ENCODE measurements around the gene PARD3.

PARD3 gene

DNA sequence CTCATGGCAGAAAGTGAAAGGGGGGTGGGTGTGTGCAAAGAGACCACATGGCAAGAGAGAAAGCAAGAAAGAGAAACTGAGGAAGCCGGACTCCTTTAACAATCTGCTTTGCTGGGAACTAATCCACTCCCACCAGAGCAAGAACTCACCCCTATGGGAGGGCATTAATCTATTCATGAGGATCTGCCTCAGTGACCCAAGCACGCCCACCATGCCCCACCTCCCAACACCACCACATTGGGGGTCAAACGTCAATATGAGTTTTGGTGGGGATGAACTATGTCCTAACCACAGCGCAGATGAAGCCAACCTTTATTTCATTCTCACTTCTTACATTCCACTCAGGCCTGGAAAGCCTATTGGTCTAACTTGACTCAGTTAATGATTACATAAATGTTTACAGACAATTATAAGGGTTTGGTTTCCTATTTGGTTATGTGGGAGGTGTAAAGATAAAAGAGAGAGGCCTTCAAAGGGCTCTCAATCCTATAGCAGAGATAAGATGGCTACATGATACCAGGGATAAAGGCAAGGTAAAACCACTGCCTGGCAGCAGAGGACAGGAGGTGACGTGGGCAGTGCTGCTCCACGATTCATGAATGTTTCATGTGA lies 601.8 kb downstream of the PARD3 start:
- Histone ChIP-seq H2AFZ (no peak overlapping the region), H3K4me2 (ENCODE audit: low read length) (no peak overlapping the region), H3K4me3 (ENCODE audit: low read depth, low read length) (no peak overlapping the region), H3K9ac (no peak overlapping the region), H3K79me2 (no peaks in the 10 kb centered on the region), H3K27ac (no peak overlapping the region), H3K27me3 (ENCODE audit: control insufficient read depth, insufficient read depth, low read length) (no peaks in the 10 kb centered on the region), H3K9me3 (ENCODE audit: control insufficient read depth, low read length) (no peaks in the 10 kb centered on the region), H3K4me1 (no peaks in the 10 kb centered on the region), H3K36me3 (ENCODE audit: control insufficient read depth, insufficient read depth, low read length) (no peaks in the 10 kb centered on the region)
- TF ChIP-seq, protein P1, sequence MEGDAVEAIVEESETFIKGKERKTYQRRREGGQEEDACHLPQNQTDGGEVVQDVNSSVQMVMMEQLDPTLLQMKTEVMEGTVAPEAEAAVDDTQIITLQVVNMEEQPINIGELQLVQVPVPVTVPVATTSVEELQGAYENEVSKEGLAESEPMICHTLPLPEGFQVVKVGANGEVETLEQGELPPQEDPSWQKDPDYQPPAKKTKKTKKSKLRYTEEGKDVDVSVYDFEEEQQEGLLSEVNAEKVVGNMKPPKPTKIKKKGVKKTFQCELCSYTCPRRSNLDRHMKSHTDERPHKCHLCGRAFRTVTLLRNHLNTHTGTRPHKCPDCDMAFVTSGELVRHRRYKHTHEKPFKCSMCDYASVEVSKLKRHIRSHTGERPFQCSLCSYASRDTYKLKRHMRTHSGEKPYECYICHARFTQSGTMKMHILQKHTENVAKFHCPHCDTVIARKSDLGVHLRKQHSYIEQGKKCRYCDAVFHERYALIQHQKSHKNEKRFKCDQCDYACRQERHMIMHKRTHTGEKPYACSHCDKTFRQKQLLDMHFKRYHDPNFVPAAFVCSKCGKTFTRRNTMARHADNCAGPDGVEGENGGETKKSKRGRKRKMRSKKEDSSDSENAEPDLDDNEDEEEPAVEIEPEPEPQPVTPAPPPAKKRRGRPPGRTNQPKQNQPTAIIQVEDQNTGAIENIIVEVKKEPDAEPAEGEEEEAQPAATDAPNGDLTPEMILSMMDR (IDR thresholded peaks at IDR 0.05), result no peak

DNA sequence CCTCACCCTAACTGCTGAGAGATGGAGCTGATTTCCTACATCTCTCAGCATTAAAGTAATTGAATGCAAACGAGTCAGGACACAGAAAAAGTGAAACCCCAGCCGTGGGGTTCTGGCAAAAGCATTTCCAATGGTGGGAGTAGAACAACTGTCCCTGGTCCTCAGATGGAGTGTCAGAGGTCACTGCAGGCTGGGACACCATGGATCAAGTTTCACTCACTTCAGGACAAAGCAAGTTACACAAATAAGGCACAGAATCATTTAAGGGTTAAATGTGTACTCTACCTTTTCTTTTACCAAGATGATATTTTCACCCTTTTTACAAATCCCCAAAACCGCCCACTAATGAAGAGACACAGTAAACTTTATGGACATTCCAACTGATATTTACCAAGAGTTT lies 607.8 kb downstream of the PARD3 start:
- H3K79me2 ChIP-seq, result no peaks in the 10 kb centered on the region
- H3K9ac ChIP-seq, result no peak overlapping the region
- peaks cover 7% of the 10 kb centered on the region for H3K4me1 ChIP-seq
- H3K4me3 ChIP-seq (ENCODE audit: low read depth, low read length), result no peak overlapping the region
- no peaks in the 10 kb centered on the region for H3K27me3 ChIP-seq (ENCODE audit: control insufficient read depth, insufficient read depth, low read length)
- no peak overlapping the region for H3K27ac ChIP-seq
- H2AFZ ChIP-seq, result no peak overlapping the region
- TF ChIP-seq, protein P1 (IDR thresholded peaks at IDR 0.05), result no peak
- no peak overlapping the region for H3K4me2 ChIP-seq (ENCODE audit: low read length)
- no peaks in the 10 kb centered on the region for H3K36me3 ChIP-seq (ENCODE audit: control insufficient read depth, insufficient read depth, low read length)
- no peaks in the 10 kb centered on the region for H3K9me3 ChIP-seq (ENCODE audit: control insufficient read depth, low read length)

DNA sequence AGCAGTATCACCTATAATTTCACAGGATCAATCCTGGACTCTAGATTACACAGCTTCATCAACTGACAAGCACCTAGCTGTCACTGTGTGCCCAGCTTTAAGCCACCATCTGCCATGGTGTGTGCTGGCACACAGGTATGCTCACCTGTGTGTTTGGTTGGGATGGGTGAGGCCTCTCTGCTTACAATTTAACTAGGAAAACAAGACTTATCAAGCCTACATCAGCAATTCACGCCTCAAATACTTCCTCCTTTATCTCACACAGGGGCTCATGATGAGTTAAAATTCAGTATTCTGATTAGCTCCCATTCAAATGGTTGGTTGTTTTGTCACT lies 608.2 kb downstream of the PARD3 start:
- H3K79me2 ChIP-seq, result no peaks in the 10 kb centered on the region
- H3K36me3 ChIP-seq (ENCODE audit: control insufficient read depth, insufficient read depth, low read length), result no peaks in the 10 kb centered on the region
- no peak overlapping the region for H3K9ac ChIP-seq
- TF ChIP-seq, protein P1 (IDR thresholded peaks at IDR 0.05), result no peak
- no peaks in the 10 kb centered on the region for H3K9me3 ChIP-seq (ENCODE audit: control insufficient read depth, low read length)
- H3K4me1 ChIP-seq, result peaks cover 7% of the 10 kb centered on the region
- H3K27me3 ChIP-seq (ENCODE audit: control insufficient read depth, insufficient read depth, low read length), result no peaks in the 10 kb centered on the region
- H3K4me3 ChIP-seq (ENCODE audit: low read depth, low read length), result no peak overlapping the region
- no peak overlapping the region for H3K4me2 ChIP-seq (ENCODE audit: low read length)
- no peak overlapping the region for H3K27ac ChIP-seq
- H2AFZ ChIP-seq, result no peak overlapping the region

DNA sequence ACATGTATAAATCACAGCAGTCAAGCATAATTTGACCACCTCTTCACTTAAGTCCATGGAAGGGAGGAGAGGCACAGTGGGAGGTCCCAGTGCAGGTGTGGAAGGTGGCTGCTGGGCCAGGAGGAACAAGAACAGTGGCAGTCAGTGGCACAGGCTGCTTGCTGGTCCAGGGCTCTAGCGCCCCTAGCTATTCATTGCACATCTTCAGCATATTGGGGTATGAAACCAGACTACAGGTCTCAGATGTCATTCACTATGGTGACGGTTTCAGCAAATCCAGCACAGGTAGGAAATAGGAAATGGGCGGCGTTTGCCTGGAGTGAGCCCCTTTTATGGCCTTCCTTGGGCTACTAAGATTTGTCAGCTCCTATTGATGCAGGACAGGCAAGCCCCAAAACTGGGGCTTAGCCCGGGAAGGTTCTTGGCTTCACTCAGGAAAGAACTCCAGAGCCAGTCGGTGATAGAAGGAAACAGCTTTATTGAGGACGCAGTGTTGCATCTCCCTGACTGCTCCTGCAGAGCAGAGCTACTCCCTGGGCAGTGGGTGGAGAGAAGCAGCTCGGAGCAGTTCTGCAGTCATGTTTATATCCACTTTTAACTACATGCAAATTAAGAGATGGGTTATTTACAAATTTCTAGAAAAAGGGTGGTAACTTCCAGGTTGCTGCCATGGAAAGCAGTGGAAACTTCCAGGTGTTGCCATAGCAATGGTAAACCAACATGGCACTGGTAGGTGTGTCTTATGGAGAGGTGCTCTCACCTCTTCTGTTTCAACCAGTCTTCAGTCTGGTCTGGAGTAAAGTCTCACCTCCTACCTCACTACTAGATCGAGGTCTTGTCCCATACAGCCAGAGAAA lies 608.8 kb downstream of the PARD3 start:
- Histone ChIP-seq H3K4me3 (ENCODE audit: low read depth, low read length) (no peak overlapping the region), H3K9me3 (ENCODE audit: control insufficient read depth, low read length) (no peaks in the 10 kb centered on the region), H3K36me3 (ENCODE audit: control insufficient read depth, insufficient read depth, low read length) (no peaks in the 10 kb centered on the region), H3K9ac (no peak overlapping the region), H3K27me3 (ENCODE audit: control insufficient read depth, insufficient read depth, low read length) (no peaks in the 10 kb centered on the region), H3K4me2 (ENCODE audit: low read length) (no peak overlapping the region), H3K27ac (no peak overlapping the region), H3K4me1 (peaks cover 7% of the 10 kb centered on the region), H2AFZ (no peak overlapping the region), H3K79me2 (no peaks in the 10 kb centered on the region)
- TF ChIP-seq, protein P1 (IDR thresholded peaks at IDR 0.05), result no peak

Measured in parathyroid adenoma (tissue), 2 donors.